ENCODE data around the gene SLC34A3. TPM values are rescaled to one million over a fixed set of nuclear protein-coding genes. Genes with fewer than 3 reads are reported as not detected.

Gene SLC34A3
- total RNA-seq, 4 donors from 2014 or later = not detected

- Histone ChIP-seq H3K4me1 (peaks cover 13 to 47% (median 43%) of the 10 kb centered on the region in 4 donors), H3K9me3 (no peaks in the 10 kb centered on the region), H3K4me3 (peak overlapping the region in 1 of 4 donors; percentile 48), H3K27ac (no peak overlapping the region), H3K36me3 (no peaks in the 10 kb centered on the region), H3K27me3 (no peaks in the 10 kb centered on the region)
- WGBS, 2 donors (ENCODE audit: low coverage in 1 of 2) = 43% methylated on average over 1 of the region's 14 CpGs; no CpG with 5 or more reads in 1 of the 2 donors
- TF ChIP-seq CTCF (IDR thresholded peaks at IDR 0.05) (no peak), POLR2A (IDR thresholded peaks at IDR 0.05) (no peak), EP300 (IDR thresholded peaks at IDR 0.05; ENCODE audit: low read depth) (no peak), POLR2AphosphoS5 (IDR thresholded peaks at IDR 0.05) (no peak)
- no peak for DNase-seq
- in situ Hi-C loops (cut with MboI; ENCODE audit: low pct_ligation_motif_present in 1 of 4, low pct_unique_long_range_greater_than_20kb in 1 of 4, low sequenced_read_pairs in 3 of 4) = loop anchor here in 2 of 4 donors (10.0 to 25.0 kb wide), 2 partner anchors 96 to 109 kb away; partner anchors contain the start of gene DPP7 (in 1 of the 2)
- intact Hi-C loops (cut with DNase I; ENCODE audit: low total_unique reads) = no loop called here
Observed at GRCh38 chr9:137221095-137221505, 9.6 kb upstream of the SLC34A3 start.

- H3K27me3 ChIP-seq = no peaks in the 10 kb centered on the region
- intact Hi-C loops (cut with DNase I; ENCODE audit: low total_unique reads) (no loop called here), in situ Hi-C loops (cut with MboI; ENCODE audit: low pct_ligation_motif_present in 1 of 4, low pct_unique_long_range_greater_than_20kb in 1 of 4, low sequenced_read_pairs in 3 of 4) (loop anchor here in 2 of 4 donors (10.0 to 25.0 kb wide), 2 partner anchors 97 to 109 kb away; partner anchors contain the start of gene DPP7 (in 1 of the 2))
- WGBS, 2 donors (ENCODE audit: low coverage in 1 of 2) = 18% methylated on average over 7 of the region's 61 CpGs; no CpG with 5 or more reads in 1 of the 2 donors
- no peaks in the 10 kb centered on the region for H3K36me3 ChIP-seq
- DNase-seq = no peak
- no peaks in the 10 kb centered on the region for H3K9me3 ChIP-seq
- peaks cover 13 to 50% (median 43%) of the 10 kb centered on the region in 4 donors for H3K4me1 ChIP-seq
- TF ChIP-seq POLR2A (IDR thresholded peaks at IDR 0.05) = no peak
- TF ChIP-seq EP300 (IDR thresholded peaks at IDR 0.05; ENCODE audit: low read depth) = no peak
- no peak for TF ChIP-seq POLR2AphosphoS5 (IDR thresholded peaks at IDR 0.05)
- no peak for TF ChIP-seq CTCF (IDR thresholded peaks at IDR 0.05)
- peak overlapping the region; percentile 26 to 64 (median 40) for H3K4me3 ChIP-seq
- H3K27ac ChIP-seq = peak overlapping the region in 3 of 4 donors; percentile 14 to 27 (median 20)
Observed at GRCh38 chr9:137221506-137222111, 9.1 kb upstream of the SLC34A3 start.

GRCh38 chr9:137222190-137223077, 8.3 kb upstream of the SLC34A3 start, which contains the start of gene RNF208:
RNF208 (minus strand) TSS chr9:137222240; CDS start chr9:137221212, 1,028 bp downstream.
- H3K36me3 ChIP-seq = no peaks in the 10 kb centered on the region
- H3K9me3 ChIP-seq = no peaks in the 10 kb centered on the region
- H3K4me3 ChIP-seq = peak within 1 kb of the TSS; percentile 56 to 75 (median 62)
- in situ Hi-C loops (cut with MboI; ENCODE audit: low pct_ligation_motif_present in 1 of 4, low pct_unique_long_range_greater_than_20kb in 1 of 4, low sequenced_read_pairs in 3 of 4) (loop anchor here in 2 of 4 donors (10.0 to 25.0 kb wide), 2 partner anchors 98 to 110 kb away; partner anchors contain the start of gene DPP7 (in 1 of the 2)), intact Hi-C loops (cut with DNase I; ENCODE audit: low total_unique reads) (no loop called here)
- H3K27ac ChIP-seq = peak within 1 kb of the TSS; percentile 91 to 96 (median 92)
- H3K27me3 ChIP-seq = no peaks in the 10 kb centered on the region
- H3K4me1 ChIP-seq = peaks cover 18 to 50% (median 45%) of the 10 kb centered on the region in 4 donors
- 3% methylated on average over 14 of the region's 88 CpGs; no CpG with 5 or more reads in 1 of the 2 donors for WGBS, 2 donors (ENCODE audit: low coverage in 1 of 2)
- DNase-seq = no peak
- TF ChIP-seq EP300 (IDR thresholded peaks at IDR 0.05; ENCODE audit: low read depth) (no peak), POLR2AphosphoS5 (IDR thresholded peaks at IDR 0.05) (no peak), POLR2A (IDR thresholded peaks at IDR 0.05) (no peak), CTCF (IDR thresholded peaks at IDR 0.05) (peak in 1 of 5 experiments; percentile 8)
